GM23338 (cell line): ENCODE results near the gene DTL. TPM values are rescaled to one million over a fixed set of nuclear protein-coding genes. Genes with fewer than 3 reads are reported as not detected.
A peak's percentile ranks its signal among the peaks of the same experiment; 100 is the strongest.

Source experiments
- ATAC-seq: fragments of 200-7000 bp; cut with Tn5 transposase; 3 replicates; pipeline ENCODE4 v1.9.1; 2020
- DNase-seq: peaks from one replicate; pipeline ENCODE4 v3.0.0-alpha.2; 2015; ENCODE audit warnings: low spot score
- H2AFZ ChIP-seq: fragments of 200-600 bp; sonication (generic); 2 replicates; pipeline ENCODE4 v1.8.0; 2016; ENCODE audit warnings: antibody characterized with exemption, mild to moderate bottlenecking, moderate library complexity
- H3F3A ChIP-seq: fragments of 200-600 bp; sonication (generic); replicated peaks from 2 replicates; pipeline ENCODE4 v1.8.0; 2017; ENCODE audit warnings: antibody characterized with exemption, mixed run types, low read depth
- H3K27ac ChIP-seq: fragments of 200-600 bp; sonication (generic); 2 replicates; pipeline ENCODE4 v1.6.1; 2016; ENCODE audit warnings: low read depth
- H3K27me3 ChIP-seq: fragments of 200-600 bp; sonication (generic); 2 replicates; pipeline ENCODE4 v1.8.0; 2016; ENCODE audit warnings: mild to moderate bottlenecking, mixed run types, moderate library complexity; ENCODE audit not compliant: insufficient read depth
- H3K36me3 ChIP-seq: fragments of 200-600 bp; sonication (generic); 2 replicates; pipeline ENCODE4 v1.8.0; 2016; ENCODE audit warnings: mild to moderate bottlenecking; ENCODE audit not compliant: insufficient read depth
- H3K4me1 ChIP-seq: fragments of 200-600 bp; sonication (generic); 2 replicates; pipeline ENCODE4 v1.8.0; 2016; ENCODE audit warnings: mild to moderate bottlenecking, moderate library complexity; ENCODE audit not compliant: insufficient read depth
- H3K4me2 ChIP-seq: fragments of 200-600 bp; sonication (generic); 2 replicates; pipeline ENCODE4 v1.7.1; 2017; ENCODE audit warnings: mixed run types
- H3K4me3 ChIP-seq: fragments of 200-600 bp; sonication (generic); 2 replicates; pipeline ENCODE4 v1.6.1; 2016; ENCODE audit warnings: mixed run types
- H3K79me2 ChIP-seq: fragments of 200-600 bp; sonication (generic); replicated peaks from 2 replicates; pipeline ENCODE4 v1.8.0; 2017; ENCODE audit warnings: mild to moderate bottlenecking; ENCODE audit not compliant: insufficient read depth
- H3K9me2 ChIP-seq: fragments of 200-600 bp; sonication (generic); 2 replicates; pipeline ENCODE4 v1.8.0; 2017; ENCODE audit not compliant: insufficient read depth
- H4K20me1 ChIP-seq: fragments of 200-600 bp; sonication (generic); replicated peaks from 2 replicates; pipeline ENCODE4 v1.8.0; 2017; ENCODE audit warnings: mild to moderate bottlenecking; ENCODE audit not compliant: insufficient read depth
- H3K27ac Mint-ChIP-seq: 2 replicates; pipeline ENCODE4 v1.8.0; 2020; ENCODE audit warnings: inconsistent platforms, mild to moderate bottlenecking, moderate library complexity, mixed read lengths
- H3K27me3 Mint-ChIP-seq: 3 replicates; pipeline ENCODE4 v1.8.0; 2022; ENCODE audit warnings: low read depth, mild to moderate bottlenecking, moderate library complexity, mixed read lengths, inconsistent platforms; ENCODE audit not compliant: insufficient read depth, poor library complexity
- H3K36me3 Mint-ChIP-seq: 3 replicates; pipeline ENCODE4 v1.8.0; 2021; ENCODE audit warnings: low read depth, mild to moderate bottlenecking, inconsistent platforms, moderate library complexity, mixed read lengths
- H3K4me1 Mint-ChIP-seq: 3 replicates; pipeline ENCODE4 v1.8.0; 2020; ENCODE audit warnings: mild to moderate bottlenecking, inconsistent platforms, mixed read lengths
- H3K4me3 Mint-ChIP-seq: 3 replicates; pipeline ENCODE4 v1.8.0; 2021; ENCODE audit warnings: moderate library complexity, mild to moderate bottlenecking, inconsistent platforms, mixed read lengths
- H3K9me3 Mint-ChIP-seq: 3 replicates; pipeline ENCODE4 v1.8.0; 2020; ENCODE audit warnings: moderate library complexity, mild to moderate bottlenecking, inconsistent platforms, mixed read lengths
- CREB1 ChIP-seq: fragments of 250-450 bp; sonication (Bioruptor Pico); IDR thresholded peaks from 2 replicates; pipeline ENCODE4 v1.5.0; 2020; ENCODE audit warnings: low read depth, mild to moderate bottlenecking, moderate library complexity
- CTCF ChIP-seq, 2 experiments: fragments of 200-600 bp in 1 of 2; sonication (generic) in 1 of 2; conservative IDR thresholded peaks; 2 replicates each; pipeline versions ENCODE4 v1.5.1 to v1.6.1; 2016 to 2017; ENCODE audit warnings: antibody characterized with exemption in 2 of 2, low read depth in 2 of 2, mild to moderate bottlenecking in 2 of 2, moderate library complexity in 1 of 2
- ETS1 ChIP-seq: IDR thresholded peaks from 2 replicates; pipeline ENCODE4 v1.6.1; 2016; ENCODE audit warnings: antibody characterized with exemption
- EZH2 ChIP-seq: fragments of 200-600 bp; sonication (generic); IDR thresholded peaks from one replicate; pipeline ENCODE4 v1.8.0; 2017; ENCODE audit warnings: antibody characterized with exemption, mild to moderate bottlenecking, low read depth; ENCODE audit not compliant: unreplicated experiment
- EZH2phosphoT487 ChIP-seq: fragments of 200-600 bp; sonication (generic); IDR thresholded peaks from one replicate; pipeline ENCODE4 v1.8.1; 2018; ENCODE audit warnings: antibody characterized with exemption; ENCODE audit not compliant: unreplicated experiment
- JUNB ChIP-seq: IDR thresholded peaks from one replicate; pipeline ENCODE4 v1.6.1; 2016; ENCODE audit warnings: antibody characterized with exemption; ENCODE audit not compliant: unreplicated experiment
- NANOG ChIP-seq: IDR thresholded peaks from 2 replicates; pipeline ENCODE4 v1.6.1; 2016; ENCODE audit warnings: antibody characterized with exemption, borderline replicate concordance
- POLR2AphosphoS5 ChIP-seq: IDR thresholded peaks from 2 replicates; pipeline ENCODE4 v1.6.1; 2016; ENCODE audit warnings: antibody characterized with exemption, low read depth
- REST ChIP-seq: IDR thresholded peaks from one replicate; pipeline ENCODE4 v1.6.1; 2018; ENCODE audit warnings: antibody characterized with exemption; ENCODE audit not compliant: unreplicated experiment
- STAT1 ChIP-seq: IDR thresholded peaks from one replicate; pipeline ENCODE4 v1.6.1; 2016; ENCODE audit warnings: antibody characterized with exemption; ENCODE audit not compliant: unreplicated experiment
- ZNF114 ChIP-seq: fragments of 250-450 bp; sonication (Bioruptor Pico); IDR thresholded peaks from 2 replicates; pipeline ENCODE4 v1.5.0; 2020; ENCODE audit warnings: mild to moderate bottlenecking, moderate library complexity
- ZNF331 ChIP-seq: fragments of 250-450 bp; sonication (Bioruptor Pico); IDR thresholded peaks from 2 replicates; pipeline ENCODE4 v1.5.0; 2020; ENCODE audit warnings: low read depth, mild to moderate bottlenecking, moderate library complexity
- ZNF462 ChIP-seq: fragments of 250-450 bp; sonication (Bioruptor Pico); IDR thresholded peaks from 2 replicates; pipeline ENCODE4 v1.5.0; 2020; ENCODE audit warnings: mild to moderate bottlenecking, moderate library complexity
- long read RNA-seq: library from polyadenylated mRNA; unstranded; transcript quantifications from one replicate; pipeline ENCODE4 v2.0.0, GENCODE V29; 2020; ENCODE audit not compliant: unreplicated experiment
- polyA plus RNA-seq: library from polyadenylated mRNA; unstranded; fragments of >200 nt; fragmentation: Nextera tagmentation; extraction: Ambion mirVana; gene quantifications from 2 replicates; pipeline ENCODE4 v1.2.1, GENCODE V29; 2016
- total RNA-seq: library from RNA; depleted of rRNA; stranded (reverse); fragments of >200 nt; shearing (Covaris generic); gene quantifications from 2 replicates; pipeline ENCODE4 v1.2.3, GENCODE V29; 2014; rRNA removed

DTL gene
- total RNA-seq (47.7 and 58.8 TPM in 2 replicates), polyA plus RNA-seq (19.5 and 26.5 TPM in 2 replicates)
- long read RNA-seq, full-length matches to known transcripts = 6 of 12 reads
- long read RNA-seq, partial matches to known transcripts = 5 of 12 reads
- long read RNA-seq, other reads (novel, unspliced or antisense) = 1 of 12 reads

- Mint-ChIP-seq H3K4me1 (peaks cover 32% of the 10 kb centered on the region; the same call in 2 of the 3 replicates), H3K27ac (peak within 1 kb of the TSS; percentile 100), H3K4me3 (peak within 1 kb of the TSS; percentile 96), H3K36me3 (peaks cover 25% of the 10 kb centered on the region; the same call in 2 of the 3 replicates), H3K9me3 (no peaks in the 10 kb centered on the region), H3K27me3 (peaks cover 12% of the 10 kb centered on the region)
- peak; percentile 99 for DNase-seq
- no peaks in the 10 kb centered on the region for H3K27me3 ChIP-seq
- H3K27ac ChIP-seq = peak within 1 kb of the TSS; percentile 87
- peak within 1 kb of the TSS; percentile 83 for H3K4me2 ChIP-seq
- peak within 1 kb of the TSS; percentile 74 for H3K4me3 ChIP-seq
- TF ChIP-seq REST (no peak), ETS1 (0 out of 2 replicates have a peak, but pooled peaks have one; percentile 42), EZH2 (no peak), STAT1 (no peak), JUNB (no peak), POLR2AphosphoS5 (peak; percentile 85), ZNF331 (no peak), CTCF (conservative IDR thresholded peaks at IDR 0.05; ENCODE audit: low read depth in 2 of 2) (peak; percentile 75), NANOG (no peak), ZNF114 (no peak), ZNF462 (no peak), EZH2phosphoT487 (no peak), CREB1 (CRISPR knock-in tag) (peak; percentile 93)
- peak; percentile 93 for ATAC-seq
- H4K20me1 ChIP-seq = peaks cover 27% of the 10 kb centered on the region
- H2AFZ ChIP-seq = peak within 1 kb of the TSS; percentile 72
- H3K4me1 ChIP-seq = peaks cover 22% of the 10 kb centered on the region
- H3K79me2 ChIP-seq = peaks cover 90% of the 10 kb centered on the region
- no peaks in the 10 kb centered on the region for H3K36me3 ChIP-seq
- H3F3A ChIP-seq = no peaks in the 10 kb centered on the region
- no peaks in the 10 kb centered on the region for H3K9me2 ChIP-seq
These were observed at the start of gene DTL, which contains the start of gene INTS7 for GRCh38 chr1:212035123-212035834. Gene DTL, plus strand, starts transcription at chr1:212035748. Its CDS starts 143 bp downstream, at chr1:212035891. Gene INTS7, minus strand, starts transcription at chr1:212035557. Its CDS starts 120 bp downstream, at chr1:212035437.
